Esophagus muscularis mucosa (tissue), 3 donors: ENCODE measurements around the gene EHD4.

Experiments used
- CTCF ChIP-seq, 3 experiments: fragments of 200-600 bp in 2 of 3; fragments of 450-650 bp in 1 of 3; sonication (generic) in 2 of 3; IDR thresholded peaks; one replicate each; pipeline ENCODE4 v1.5.1; 2017 to 2019; ENCODE audit warnings: antibody characterized with exemption in 3 of 3, mild to moderate bottlenecking in 2 of 3, moderate library complexity in 1 of 3
- EP300 ChIP-seq: sonication (generic); formaldehyde crosslinking; IDR thresholded peaks from one replicate; pipeline ENCODE4 v1.6.1; 2017; ENCODE audit warnings: antibody characterized with exemption

- TF ChIP-seq CTCF (IDR thresholded peaks at IDR 0.05) (no peak), EP300 (no peak)
Measured at GRCh38 chr15:41850482-41851166, 121.7 kb downstream of the EHD4 start.
